Activated naive CD4-positive, alpha-beta T cell treated with anti-CD3 and anti-CD28 coated beads, Interleukin-2, amount 50 U/mL, for 24 hours (primary cell): ENCODE data around the gene RSPH3.
"Not testable (repeated sequence)": the region's sequence is repeated elsewhere in the genome, so short reads cannot be mapped to it uniquely, and the experiment has no call there.

Experiments
- H3K27ac Mint-ChIP-seq: one replicate; pipeline ENCODE4 v1.8.0; 2021; ENCODE audit warnings: mild to moderate bottlenecking, mixed read lengths
- H3K27me3 Mint-ChIP-seq: one replicate; pipeline ENCODE4 v1.8.0; 2021; ENCODE audit warnings: mixed read lengths
- H3K36me3 Mint-ChIP-seq: one replicate; pipeline ENCODE4 v1.8.0; 2021; ENCODE audit warnings: mixed read lengths
- H3K4me1 Mint-ChIP-seq: one replicate; pipeline ENCODE4 v1.8.0; 2021; ENCODE audit warnings: mixed read lengths
- H3K4me3 Mint-ChIP-seq: one replicate; pipeline ENCODE4 v1.8.0; 2021; ENCODE audit warnings: mild to moderate bottlenecking, mixed read lengths
- H3K9me3 Mint-ChIP-seq: one replicate; pipeline ENCODE4 v1.8.0; 2021; ENCODE audit warnings: mixed read lengths

The RSPH3 gene

GRCh38 chr6:159005436-159005835 lies 5.4 kb upstream of the RSPH3 start:
- H3K27me3 Mint-ChIP-seq: no peaks in the 10 kb centered on the region

GRCh38 chr6:159004592-159004991 lies 4.6 kb upstream of the RSPH3 start:
- Mint-ChIP-seq H3K9me3 (no peaks in the 10 kb centered on the region), H3K4me3 (no peak overlapping the region), H3K4me1 (peaks cover 29% of the 10 kb centered on the region), H3K27me3 (no peaks in the 10 kb centered on the region), H3K36me3 (peaks cover 4% of the 10 kb centered on the region), H3K27ac (no peak overlapping the region)

More at GRCh38 chr6:159005436-159005835, 5.4 kb upstream of the RSPH3 start:
- no peaks in the 10 kb centered on the region for H3K9me3 Mint-ChIP-seq
- peaks cover 4% of the 10 kb centered on the region for H3K36me3 Mint-ChIP-seq
- no peak overlapping the region for H3K27ac Mint-ChIP-seq
- H3K4me3 Mint-ChIP-seq: no peak overlapping the region
- H3K4me1 Mint-ChIP-seq: peaks cover 34% of the 10 kb centered on the region

- peaks cover 27% of the 10 kb centered on the region for H3K4me1 Mint-ChIP-seq
- no peak overlapping the region for H3K4me3 Mint-ChIP-seq
- H3K27ac Mint-ChIP-seq: no peak overlapping the region
- H3K9me3 Mint-ChIP-seq: no peaks in the 10 kb centered on the region
- H3K27me3 Mint-ChIP-seq: no peaks in the 10 kb centered on the region
- peaks cover 4% of the 10 kb centered on the region for H3K36me3 Mint-ChIP-seq
Measured at GRCh38 chr6:159002432-159003155, 2.6 kb upstream of the RSPH3 start.

- peaks cover 9% of the 10 kb centered on the region for H3K36me3 Mint-ChIP-seq
- peaks cover 5% of the 10 kb centered on the region for H3K9me3 Mint-ChIP-seq
- no peaks in the 10 kb centered on the region for H3K27me3 Mint-ChIP-seq
- peak overlapping the region; percentile 96 for H3K27ac Mint-ChIP-seq
- H3K4me3 Mint-ChIP-seq: peak overlapping the region; percentile 95
- H3K4me1 Mint-ChIP-seq: peaks cover 46% of the 10 kb centered on the region
Measured at GRCh38 chr6:158999154-158999665, 792 bp downstream of the RSPH3 start.

- peaks cover 5% of the 10 kb centered on the region for H3K9me3 Mint-ChIP-seq
- H3K36me3 Mint-ChIP-seq: peaks cover 5% of the 10 kb centered on the region
- H3K4me1 Mint-ChIP-seq: peaks cover 36% of the 10 kb centered on the region
- H3K4me3 Mint-ChIP-seq: no peak overlapping the region
- H3K27ac Mint-ChIP-seq: no peak overlapping the region
- H3K27me3 Mint-ChIP-seq: no peaks in the 10 kb centered on the region
Measured at GRCh38 chr6:158996856-158997255, 3.1 kb downstream of the RSPH3 start.

- H3K4me1 Mint-ChIP-seq: peaks cover 34% of the 10 kb centered on the region
- H3K4me3 Mint-ChIP-seq: no peak overlapping the region
- peaks cover 16% of the 10 kb centered on the region for H3K9me3 Mint-ChIP-seq
- no peaks in the 10 kb centered on the region for H3K27me3 Mint-ChIP-seq
- no peak overlapping the region for H3K27ac Mint-ChIP-seq
- peaks cover 12% of the 10 kb centered on the region for H3K36me3 Mint-ChIP-seq
Measured at GRCh38 chr6:158993639-158994038, 6.4 kb downstream of the RSPH3 start.

- no peaks in the 10 kb centered on the region for H3K27me3 Mint-ChIP-seq
- peaks cover 36% of the 10 kb centered on the region for H3K4me1 Mint-ChIP-seq
- peak overlapping the region; percentile 35 for H3K4me3 Mint-ChIP-seq
- H3K9me3 Mint-ChIP-seq: peaks cover 21% of the 10 kb centered on the region
- peak overlapping the region; percentile 87 for H3K27ac Mint-ChIP-seq
- peaks cover 16% of the 10 kb centered on the region for H3K36me3 Mint-ChIP-seq
Measured at GRCh38 chr6:158991017-158991723, 8.8 kb downstream of the RSPH3 start.

- not testable (repeated sequence) for H3K4me3 Mint-ChIP-seq, H3K27me3 Mint-ChIP-seq, H3K27ac Mint-ChIP-seq
- H3K9me3 Mint-ChIP-seq: peaks cover 16% of the 10 kb centered on the region
- peaks cover 11% of the 10 kb centered on the region for H3K36me3 Mint-ChIP-seq
- peaks cover 23% of the 10 kb centered on the region for H3K4me1 Mint-ChIP-seq
Measured at GRCh38 chr6:158989711-158990110, 10.3 kb downstream of the RSPH3 start.

GRCh38 chr6:158988477-158988876 lies 11.5 kb downstream of the RSPH3 start:
- peaks cover 23% of the 10 kb centered on the region for H3K4me1 Mint-ChIP-seq
- no peak overlapping the region for H3K27ac Mint-ChIP-seq
- H3K9me3 Mint-ChIP-seq: peaks cover 16% of the 10 kb centered on the region
- no peaks in the 10 kb centered on the region for H3K27me3 Mint-ChIP-seq
- no peak overlapping the region for H3K4me3 Mint-ChIP-seq
- H3K36me3 Mint-ChIP-seq: peaks cover 11% of the 10 kb centered on the region

GRCh38 chr6:158987657-158988056 lies 12.3 kb downstream of the RSPH3 start:
- no peak overlapping the region for H3K27ac Mint-ChIP-seq
- peaks cover 11% of the 10 kb centered on the region for H3K36me3 Mint-ChIP-seq
- H3K9me3 Mint-ChIP-seq: peaks cover 16% of the 10 kb centered on the region
- H3K4me1 Mint-ChIP-seq: peaks cover 23% of the 10 kb centered on the region
- H3K27me3 Mint-ChIP-seq: no peaks in the 10 kb centered on the region
- H3K4me3 Mint-ChIP-seq: no peak overlapping the region

GRCh38 chr6:158978757-158979156 lies 21.2 kb downstream of the RSPH3 start:
- Mint-ChIP-seq H3K9me3 (no peaks in the 10 kb centered on the region), H3K27ac (no peak overlapping the region), H3K27me3 (no peaks in the 10 kb centered on the region), H3K4me3 (no peak overlapping the region), H3K4me1 (no peaks in the 10 kb centered on the region), H3K36me3 (peaks cover 4% of the 10 kb centered on the region)

- Mint-ChIP-seq H3K27ac (no peak overlapping the region), H3K9me3 (no peaks in the 10 kb centered on the region), H3K4me1 (no peaks in the 10 kb centered on the region), H3K4me3 (no peak overlapping the region), H3K36me3 (peaks cover 2% of the 10 kb centered on the region), H3K27me3 (no peaks in the 10 kb centered on the region)
Measured at GRCh38 chr6:158977382-158977781, 22.6 kb downstream of the RSPH3 start.

GRCh38 chr6:158972241-158973233 lies 27.5 kb downstream of the RSPH3 start:
- H3K9me3 Mint-ChIP-seq: peaks cover 6% of the 10 kb centered on the region
- peaks cover 7% of the 10 kb centered on the region for H3K36me3 Mint-ChIP-seq
- no peaks in the 10 kb centered on the region for H3K4me1 Mint-ChIP-seq
- no peak overlapping the region for H3K27ac Mint-ChIP-seq
- H3K27me3 Mint-ChIP-seq: no peaks in the 10 kb centered on the region
- no peak overlapping the region for H3K4me3 Mint-ChIP-seq

- Mint-ChIP-seq H3K4me1 (no peaks in the 10 kb centered on the region), H3K36me3 (peaks cover 11% of the 10 kb centered on the region), H3K27ac (no peak overlapping the region), H3K9me3 (peaks cover 14% of the 10 kb centered on the region), H3K4me3 (no peak overlapping the region), H3K27me3 (no peaks in the 10 kb centered on the region)
Measured at GRCh38 chr6:158970640-158971275, 29.2 kb downstream of the RSPH3 start.

- Mint-ChIP-seq H3K36me3 (peaks cover 11% of the 10 kb centered on the region), H3K4me1 (no peaks in the 10 kb centered on the region), H3K9me3 (peaks cover 14% of the 10 kb centered on the region), H3K27ac (no peak overlapping the region), H3K4me3 (no peak overlapping the region), H3K27me3 (no peaks in the 10 kb centered on the region)
Measured at GRCh38 chr6:158969148-158969547, 30.9 kb downstream of the RSPH3 start.
